NCI-H510A treated with DMSO at 0.1 percent for 48 hours (cell line): ENCODE results near the gene GATAD2A.
"Not testable (repeated sequence)": the region's sequence is repeated elsewhere in the genome, so short reads cannot be mapped to it uniquely, and the experiment has no call there.

ENCODE experiments used
- DNase-seq: peaks from one replicate; lab custom pipeline; 2025; lab: John Stamatoyannopoulos, UW

Gene GATAD2A

DNA sequence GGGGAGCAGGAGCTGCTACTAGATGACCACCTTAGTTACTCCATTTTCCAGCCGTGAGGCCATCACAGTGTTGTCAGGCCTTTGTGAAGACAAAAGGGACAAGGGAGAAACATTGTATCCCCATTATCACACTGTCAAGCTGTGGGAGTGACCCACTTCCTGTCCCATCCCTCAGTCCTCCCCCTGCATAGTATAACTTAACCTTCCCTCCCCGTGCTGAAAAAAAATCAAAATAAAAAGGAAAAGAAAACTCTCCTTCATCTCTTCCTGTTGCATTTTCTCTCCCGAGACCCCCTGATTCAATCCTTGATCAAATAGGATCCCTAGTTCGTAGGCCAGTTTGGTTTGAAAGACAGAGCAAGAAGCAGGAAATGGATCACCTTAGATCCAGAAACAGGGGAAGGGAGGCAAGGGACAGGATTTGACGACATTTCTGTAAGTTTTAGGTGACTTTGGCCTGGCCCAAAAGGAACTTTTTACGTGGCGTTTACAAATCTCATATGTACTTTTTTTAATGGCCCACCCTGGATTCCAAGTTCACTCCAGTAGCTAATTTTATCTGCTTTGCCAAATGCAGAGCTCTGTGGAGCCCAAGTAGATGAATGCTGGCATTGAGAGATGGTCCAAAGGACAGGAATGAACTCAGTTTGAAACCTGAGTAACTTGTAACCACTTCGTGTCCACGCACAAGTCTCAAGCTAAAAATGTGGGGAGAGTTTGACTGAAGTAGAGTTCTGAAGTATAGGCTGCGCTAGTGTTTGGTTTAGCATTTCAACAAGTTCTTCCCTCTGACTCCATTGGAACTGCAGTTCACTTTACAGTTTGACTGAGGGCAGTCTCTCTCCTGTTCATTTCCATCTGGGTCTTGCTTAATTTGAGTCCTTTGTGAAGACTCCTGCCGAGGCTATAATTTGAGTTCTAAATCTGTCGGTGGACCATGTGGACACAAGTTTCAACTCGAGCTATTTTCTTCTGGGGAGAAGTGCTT lies 16.6 kb upstream of the GATAD2A start:
- DNase-seq, result no peak

DNA sequence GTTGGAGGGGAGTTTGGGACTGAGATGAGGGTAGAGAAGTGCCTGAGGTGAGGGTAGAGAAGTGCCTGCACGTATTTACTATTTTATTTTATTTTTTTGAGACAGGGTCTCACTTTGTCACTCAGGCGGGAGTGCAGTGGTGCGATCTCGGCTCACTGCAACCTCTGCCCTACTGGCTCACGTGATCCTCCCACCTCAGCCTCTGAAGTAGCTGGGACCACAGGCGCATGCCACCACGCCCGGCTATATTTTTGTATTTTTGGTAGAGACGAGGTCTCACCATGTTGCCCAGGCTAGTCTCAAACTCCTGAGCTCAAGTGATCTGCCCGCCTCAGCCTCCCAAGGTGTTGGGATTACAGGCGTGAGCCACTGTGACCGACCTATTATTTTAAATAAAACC lies 15.8 kb upstream of the GATAD2A start:
- not testable (repeated sequence) for DNase-seq

DNA sequence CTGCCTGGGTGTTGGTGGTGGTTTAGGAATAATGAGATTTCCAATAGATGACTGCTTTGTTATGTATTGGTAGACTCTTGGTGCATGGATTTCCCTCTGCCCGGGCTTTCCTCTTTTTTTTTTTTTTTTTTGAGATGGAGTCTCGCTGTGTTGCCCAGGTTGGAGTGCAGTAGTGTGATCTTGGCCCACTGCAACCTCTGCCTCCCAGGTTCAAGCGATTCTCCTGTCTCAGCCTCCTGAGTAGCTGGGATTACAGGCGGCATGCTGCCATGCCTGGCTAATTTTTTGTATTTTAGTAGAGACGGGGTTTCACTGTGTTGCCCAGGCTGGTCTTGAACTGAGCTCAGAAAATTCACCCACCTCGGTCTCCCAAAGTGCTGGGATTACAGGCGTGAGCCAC lies 11.1 kb upstream of the GATAD2A start:
- not testable (repeated sequence) for DNase-seq

DNA sequence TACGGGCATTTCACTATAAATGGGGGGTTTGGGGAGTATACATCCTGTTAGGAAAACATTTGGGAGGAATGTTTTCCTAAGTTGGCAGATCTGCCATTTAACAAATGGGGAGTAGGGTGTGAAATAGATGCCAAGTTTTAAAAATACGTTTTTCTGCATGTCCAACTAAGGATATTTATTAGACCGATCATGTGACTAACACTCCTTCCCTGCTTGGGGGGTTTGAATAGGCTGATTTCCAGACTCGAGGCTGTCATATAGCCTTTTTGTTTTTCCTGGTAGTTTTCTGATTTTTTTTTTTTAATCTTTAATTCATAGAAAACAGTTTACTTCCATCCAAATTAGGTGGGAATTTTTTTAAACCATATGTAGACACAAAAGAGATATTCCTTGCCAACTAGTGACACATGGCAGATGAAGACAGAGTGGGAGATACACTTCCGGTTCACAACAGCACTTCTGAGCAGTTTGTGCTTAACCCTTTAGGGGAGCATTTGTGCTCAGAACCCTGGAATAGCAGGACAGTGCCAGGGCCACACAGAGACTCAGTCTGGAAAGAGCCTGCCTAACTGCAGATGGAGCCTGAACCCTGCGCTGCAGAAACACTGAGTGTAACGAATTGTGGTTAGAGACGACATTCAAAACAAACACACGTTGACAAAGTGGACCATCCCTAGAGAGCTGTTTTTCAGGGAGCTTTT lies 5.6 kb upstream of the GATAD2A start:
- no peak for DNase-seq

DNA sequence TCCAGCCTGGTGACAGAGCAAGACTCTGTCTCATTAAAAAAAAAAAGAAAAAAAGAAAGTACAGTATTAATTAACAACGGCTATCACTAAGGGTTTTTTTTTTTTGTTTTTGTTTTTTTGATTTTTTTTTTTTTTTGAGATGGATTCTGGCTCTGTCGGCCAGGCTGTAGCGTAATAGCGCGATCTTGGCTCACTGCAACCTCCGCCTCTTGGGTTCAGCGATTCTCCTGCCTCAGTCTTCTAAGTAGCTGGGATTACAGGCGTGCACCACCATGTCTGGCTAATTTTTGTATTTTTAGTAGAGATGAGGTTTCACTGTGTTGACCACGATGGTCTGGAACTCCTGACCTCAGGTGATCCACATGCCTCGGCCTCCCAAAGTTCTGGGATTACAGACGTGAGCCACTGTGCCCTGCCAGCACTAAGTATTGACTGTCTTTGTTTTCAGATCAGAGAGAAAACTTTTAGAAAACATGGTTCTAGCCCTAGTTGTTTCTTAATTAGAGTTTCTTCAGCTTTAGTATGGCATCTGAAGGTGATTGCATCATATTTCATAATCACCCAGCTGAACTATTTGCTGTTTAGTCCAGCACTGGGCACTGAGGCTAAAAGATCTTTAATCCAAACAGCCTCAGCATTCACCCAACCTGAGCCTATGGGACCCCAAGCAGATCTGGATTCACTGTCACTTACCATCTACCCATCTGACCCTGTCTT lies 2.7 kb upstream of the GATAD2A start:
- DNase-seq, result no peak

DNA sequence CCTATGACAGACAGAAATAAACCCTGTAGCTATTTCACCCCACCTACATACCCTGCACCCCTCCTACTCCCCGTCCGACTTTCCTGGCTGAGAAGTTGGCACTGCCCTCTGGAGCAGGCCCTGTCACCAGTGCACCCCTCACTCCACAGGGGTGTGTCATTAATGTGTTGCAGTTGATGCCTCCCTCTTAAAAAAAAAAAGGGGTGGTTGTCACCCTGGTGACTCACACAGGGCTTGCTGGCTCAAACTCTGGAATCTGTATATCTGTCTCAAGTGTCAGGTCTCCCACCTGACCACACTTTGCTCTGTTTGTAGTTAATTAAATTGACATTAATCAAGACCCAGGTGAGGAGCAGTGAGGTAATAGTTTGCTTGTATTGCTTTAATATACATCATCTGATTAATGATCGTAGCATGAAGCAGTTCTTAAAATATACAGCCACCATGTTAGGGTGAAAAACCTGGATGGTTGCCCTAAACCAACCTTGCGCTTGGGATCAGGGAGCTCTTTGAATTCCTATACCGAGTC lies 2.0 kb upstream of the GATAD2A start:
- no peak for DNase-seq

DNA sequence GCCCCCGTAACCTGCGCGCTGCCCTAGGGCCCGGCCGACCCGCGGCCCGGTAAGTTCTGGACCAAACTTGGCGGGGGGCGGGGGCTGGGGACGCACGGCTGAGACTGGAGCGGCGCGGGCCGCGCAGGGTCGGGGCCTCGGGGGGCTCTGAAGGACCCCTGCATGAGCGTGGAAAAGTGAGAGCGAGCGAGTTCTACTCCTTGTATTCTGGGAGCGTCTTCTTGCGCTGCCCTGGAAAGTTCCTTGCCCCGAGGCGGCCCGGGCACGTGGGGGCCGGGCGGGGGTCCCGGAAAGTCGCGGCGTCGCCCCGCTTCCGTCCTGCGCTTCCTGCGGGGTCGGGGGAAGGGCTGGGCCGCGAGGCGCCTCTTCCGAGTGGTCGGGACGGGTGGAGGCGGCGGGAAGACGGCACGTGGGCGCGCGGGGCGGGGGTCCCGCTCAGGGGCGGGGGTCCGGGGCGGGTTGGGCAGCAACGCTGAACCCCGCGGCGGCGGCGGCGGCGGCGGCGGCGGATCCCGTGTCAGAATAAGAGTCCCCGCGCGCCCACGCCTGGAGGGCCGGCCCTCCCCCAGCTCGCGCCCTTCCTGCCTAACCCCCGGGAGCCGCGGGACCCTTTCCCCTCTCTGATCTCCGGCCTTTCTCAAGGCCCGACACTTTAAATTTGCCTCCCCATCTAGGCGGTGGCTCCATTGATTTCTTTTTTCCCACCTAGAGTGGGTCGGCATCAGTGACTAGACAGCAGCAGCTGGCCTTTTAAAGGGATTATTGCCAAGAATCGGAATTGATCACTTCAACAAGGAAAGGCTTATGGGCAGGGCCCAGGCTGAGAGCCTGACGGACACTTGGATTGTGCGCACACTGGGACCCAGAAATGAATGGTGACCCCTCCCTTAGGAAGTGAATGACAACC lies 749 bp downstream of the GATAD2A start:
- peak; percentile 7 for DNase-seq

DNA sequence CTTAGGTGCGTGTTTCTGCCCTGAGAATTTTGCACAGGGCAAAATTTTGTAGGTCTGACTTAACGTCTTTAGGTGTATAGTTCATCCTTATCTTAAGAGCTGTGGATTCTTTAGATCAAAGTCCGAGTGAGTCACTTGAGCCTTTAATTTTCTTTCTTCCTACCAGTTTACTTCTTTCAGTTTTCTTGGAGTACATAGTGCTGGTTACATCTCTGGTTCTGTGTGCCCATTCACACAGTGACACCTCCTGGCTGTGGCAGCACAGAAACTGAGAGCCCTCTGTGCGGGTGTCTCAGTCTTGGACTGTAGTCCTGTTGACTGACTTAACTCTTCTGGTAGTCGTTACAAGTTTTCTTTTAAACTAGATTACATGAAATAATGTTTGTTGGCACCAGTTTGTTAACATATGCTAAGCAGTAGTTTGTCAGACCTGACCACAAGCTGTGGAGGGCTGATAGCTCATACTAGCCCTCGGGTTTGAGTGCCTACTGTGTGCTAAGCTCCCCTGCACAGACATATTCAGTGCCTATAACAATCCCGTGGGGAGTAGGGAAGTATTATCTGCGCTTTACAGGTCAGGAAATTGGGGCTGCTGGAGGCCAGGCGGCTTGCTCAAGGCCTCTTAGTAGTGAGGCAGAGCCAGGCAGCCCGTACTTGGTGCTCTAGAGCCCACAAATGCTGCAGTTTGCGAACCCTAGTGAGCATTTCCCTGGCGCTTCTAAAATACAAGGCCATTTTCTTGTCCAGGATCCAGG lies 1.6 kb downstream of the GATAD2A start:
- DNase-seq, result no peak

DNA sequence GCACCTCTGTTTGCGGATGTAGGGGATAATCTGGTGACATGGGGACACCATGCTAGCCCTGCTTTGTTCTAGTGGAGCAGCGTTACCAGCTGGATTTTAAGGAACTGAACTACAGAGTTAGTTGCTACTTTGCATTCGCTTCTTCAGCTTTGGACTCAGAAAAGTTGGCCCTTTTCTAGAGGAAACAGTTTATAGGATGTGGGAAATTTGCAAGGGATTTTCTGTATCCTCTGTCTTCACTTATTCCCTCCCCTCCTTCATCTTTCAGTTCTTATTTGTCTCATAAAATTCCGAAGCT lies 2.1 kb downstream of the GATAD2A start:
- no peak for DNase-seq

DNA sequence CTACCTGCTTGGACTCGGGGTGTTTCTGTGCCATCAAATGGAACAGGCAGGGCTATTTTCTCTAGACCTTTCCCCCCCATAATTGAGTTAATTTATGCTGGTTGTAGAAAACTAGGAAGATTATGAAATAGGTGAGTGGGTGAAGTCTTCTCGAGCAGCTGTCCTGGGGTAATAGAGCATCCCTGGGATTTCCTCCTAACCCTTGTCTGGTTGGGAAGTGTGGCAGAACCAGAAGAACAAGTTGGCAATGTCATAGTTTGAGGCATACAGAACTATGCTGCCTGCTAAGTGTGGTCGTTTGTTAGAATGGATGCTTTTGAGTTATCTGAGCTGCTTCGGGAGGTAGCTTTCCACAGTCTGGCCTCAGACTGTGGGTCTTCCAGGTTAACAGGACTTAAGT lies 3.7 kb downstream of the GATAD2A start:
- DNase-seq, result peak; percentile 61

DNA sequence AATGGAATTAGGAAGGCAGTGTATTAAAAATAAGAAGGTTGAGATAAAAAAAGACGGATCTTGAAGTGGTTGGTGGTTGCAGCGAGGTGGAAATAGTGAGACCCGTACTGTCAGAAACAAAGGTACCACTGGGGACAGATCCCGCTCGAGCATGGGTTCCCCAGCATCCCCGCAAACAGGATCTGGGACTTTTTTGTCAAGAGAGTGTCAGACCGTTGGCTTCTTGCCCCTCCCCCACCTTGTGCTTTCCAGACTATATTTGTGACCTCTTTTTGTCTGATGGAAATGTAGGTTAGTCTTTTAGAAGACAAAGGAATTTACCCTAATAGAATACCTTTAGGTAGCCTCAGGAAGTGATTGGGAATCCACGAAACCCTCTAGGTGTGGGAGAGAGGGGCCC lies 4.2 kb downstream of the GATAD2A start:
- DNase-seq, result no peak

DNA sequence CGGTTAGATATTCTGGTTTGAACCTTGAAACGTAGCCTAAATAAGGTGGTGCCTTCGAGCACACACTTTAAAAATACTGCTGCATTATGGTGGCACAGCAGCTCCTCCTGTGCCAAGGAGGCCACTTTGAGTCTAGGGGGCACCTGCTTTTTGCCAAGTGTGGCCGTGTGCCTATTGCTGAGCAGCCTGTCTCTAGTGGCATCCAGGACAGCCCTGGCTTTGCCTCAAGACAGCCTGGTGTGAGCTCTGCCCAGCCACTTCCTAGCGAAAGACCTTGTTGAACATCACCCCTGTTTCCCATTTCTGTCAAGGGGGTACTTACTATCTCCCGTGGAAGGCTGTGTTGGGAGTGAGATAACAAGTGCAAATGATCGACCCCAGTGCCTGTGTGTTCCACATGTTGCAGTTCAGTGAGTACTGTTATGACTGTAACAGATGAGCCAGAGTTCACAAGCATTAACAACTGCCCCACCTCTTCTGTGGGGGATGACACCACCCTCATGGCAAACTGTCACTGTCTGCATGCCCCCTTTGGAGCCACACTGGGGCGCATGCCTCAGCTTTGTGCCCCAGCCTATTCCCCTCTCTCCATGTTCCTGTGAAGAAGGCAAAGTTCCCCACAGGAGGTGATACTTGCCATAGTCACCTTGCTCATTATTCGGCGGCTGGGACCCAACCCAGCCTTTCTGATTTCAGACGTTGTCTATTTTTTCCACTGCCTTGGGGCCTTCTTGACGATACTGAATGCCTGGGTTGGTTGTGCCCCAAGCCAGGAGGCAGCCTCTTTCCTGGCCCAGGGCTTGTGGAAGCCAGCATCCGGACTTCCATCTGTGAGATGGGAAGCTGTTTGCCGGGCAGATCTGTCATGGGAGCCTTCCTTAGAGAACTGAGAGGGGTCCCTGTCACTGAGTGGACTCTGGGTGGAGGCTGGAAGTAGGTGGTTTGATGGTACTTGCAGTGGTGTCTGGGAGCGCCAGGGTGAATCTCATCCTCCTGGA lies 5.4 kb downstream of the GATAD2A start:
- DNase-seq, result no peak

DNA sequence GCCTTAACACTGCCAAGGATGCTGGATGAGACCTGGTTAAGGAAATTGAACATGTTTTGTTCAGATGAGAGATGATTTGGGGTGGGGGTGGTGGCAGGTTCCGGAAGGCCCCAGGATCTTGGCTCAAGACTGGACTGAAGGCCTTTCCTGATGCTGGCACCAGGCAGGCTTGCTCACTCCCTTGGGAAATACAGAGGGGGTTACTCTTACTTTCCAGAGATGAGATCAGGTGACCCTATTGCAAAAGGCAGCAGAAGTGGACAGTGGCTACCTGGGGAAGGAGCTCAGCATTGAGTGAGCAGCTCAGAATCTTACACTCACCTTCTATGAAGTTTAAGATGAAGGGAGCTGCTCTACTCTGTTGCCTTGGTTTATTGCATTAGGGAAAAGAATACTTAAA lies 10.8 kb downstream of the GATAD2A start:
- no peak for DNase-seq

DNA sequence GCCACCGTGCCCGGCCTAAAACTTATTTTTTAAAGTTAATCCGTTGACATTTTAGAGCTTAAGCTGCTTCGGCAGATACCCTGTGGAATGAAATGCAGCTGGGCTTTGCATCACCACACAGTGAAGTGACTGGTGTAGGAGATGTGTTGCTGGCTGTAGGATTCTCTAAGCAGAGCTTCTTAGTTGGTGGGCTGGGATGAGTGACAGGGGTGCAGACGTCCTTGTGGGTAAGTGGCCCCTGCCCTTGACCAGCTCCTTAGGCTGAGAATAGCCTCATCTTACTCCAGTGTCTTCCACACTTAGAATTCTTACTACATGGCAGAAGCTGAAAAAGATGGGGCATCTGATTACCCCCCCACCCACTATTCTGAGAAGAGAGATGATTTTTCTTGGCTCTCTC lies 11.6 kb downstream of the GATAD2A start:
- no peak for DNase-seq

DNA sequence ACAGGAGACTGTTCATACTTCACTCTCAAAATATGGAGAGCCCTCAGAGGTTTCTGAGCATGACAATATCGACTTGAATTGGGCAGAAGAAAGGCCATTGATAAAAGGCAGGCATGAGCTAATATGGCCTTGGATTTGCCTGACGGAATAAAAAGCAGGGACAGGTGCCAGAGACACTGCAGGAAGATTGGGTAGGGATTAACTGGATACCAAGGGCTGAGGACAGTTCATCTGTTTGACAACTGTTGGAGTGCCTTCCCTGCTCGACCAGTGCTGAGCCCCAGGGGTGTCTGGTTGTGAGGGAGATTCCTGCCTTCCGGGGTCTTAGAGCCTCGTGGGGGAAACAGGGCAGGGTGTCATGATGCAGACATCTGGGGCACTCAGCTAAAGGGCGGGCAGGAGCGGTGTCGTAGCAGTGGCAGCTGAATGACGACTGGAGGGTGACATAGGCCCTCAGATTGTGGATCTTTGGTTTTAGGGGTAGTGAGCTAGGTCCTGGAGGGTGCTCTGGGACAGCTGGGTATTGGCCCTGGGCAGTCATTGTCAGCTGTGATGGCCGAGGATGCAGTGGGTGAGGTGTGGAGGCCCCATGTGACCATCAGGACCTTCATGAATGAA lies 12.3 kb downstream of the GATAD2A start:
- DNase-seq, result no peak

DNA sequence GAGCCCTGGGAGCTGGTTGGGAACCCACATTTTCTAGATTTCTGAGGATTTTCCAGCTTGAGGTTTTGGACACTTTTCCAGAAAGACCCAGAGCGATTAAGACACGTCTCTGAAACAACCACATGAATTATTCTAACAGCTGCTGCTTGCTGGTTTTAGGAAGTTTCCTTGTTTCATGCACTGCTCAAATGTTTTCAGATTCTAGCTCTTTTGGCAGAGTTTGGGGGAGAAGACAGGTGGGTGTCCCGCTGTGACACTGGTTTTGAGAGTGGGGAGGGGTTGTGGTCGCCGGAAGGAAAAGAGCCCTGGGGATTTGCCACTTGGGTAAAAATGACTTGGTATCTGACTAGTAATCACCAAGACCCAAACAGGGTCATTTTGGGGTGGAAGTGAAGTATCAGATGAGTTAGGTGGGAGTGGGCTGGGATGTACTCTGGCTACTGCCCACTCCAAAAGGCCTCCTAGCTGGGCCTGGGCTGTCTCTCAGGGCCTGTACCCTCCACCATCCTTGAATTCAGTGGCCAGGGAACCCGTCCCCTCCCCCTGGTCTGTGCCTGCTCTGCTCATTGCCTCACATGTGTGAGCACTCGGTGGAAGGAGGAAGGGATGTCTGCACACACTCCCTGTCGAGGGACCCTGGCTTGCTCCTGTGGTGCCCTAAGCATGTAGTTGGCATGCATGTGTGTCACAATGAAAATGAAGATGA lies 13.2 kb downstream of the GATAD2A start:
- DNase-seq, result no peak

DNA sequence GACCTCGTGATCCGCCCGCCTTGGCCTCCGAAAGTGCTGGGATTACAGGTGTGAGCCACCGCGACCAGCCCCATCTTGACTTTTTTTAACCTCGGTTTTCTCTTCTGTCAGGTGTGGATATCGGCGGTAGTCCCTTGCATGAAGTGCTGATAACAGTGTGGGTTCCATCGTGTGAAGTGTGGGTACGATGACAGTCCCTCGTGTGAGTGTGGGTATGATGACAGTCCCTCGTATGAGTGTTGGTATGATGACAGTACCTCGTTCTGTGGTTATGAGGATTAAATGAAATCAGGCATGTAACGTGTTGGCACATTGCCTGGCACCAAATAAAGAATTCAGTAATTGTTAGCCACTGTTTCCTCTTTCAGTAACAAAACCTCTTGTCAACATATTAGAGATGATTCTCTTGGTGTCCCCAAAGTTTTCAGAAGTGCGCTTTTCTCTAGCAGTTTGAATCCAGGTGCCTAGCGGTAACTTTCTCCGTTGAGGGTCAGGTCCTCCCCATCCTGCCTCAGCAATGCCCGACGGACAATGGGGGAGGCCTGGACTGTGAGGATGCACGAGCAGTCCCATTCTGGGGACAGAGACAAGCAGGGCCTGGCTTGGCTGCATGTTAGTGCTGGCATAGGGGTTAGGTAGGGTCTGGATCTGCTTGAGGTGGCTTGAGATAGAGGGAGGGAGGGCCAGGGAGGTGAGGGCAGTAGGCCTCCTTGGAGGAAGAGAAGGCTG lies 15.3 kb downstream of the GATAD2A start:
- no peak for DNase-seq

DNA sequence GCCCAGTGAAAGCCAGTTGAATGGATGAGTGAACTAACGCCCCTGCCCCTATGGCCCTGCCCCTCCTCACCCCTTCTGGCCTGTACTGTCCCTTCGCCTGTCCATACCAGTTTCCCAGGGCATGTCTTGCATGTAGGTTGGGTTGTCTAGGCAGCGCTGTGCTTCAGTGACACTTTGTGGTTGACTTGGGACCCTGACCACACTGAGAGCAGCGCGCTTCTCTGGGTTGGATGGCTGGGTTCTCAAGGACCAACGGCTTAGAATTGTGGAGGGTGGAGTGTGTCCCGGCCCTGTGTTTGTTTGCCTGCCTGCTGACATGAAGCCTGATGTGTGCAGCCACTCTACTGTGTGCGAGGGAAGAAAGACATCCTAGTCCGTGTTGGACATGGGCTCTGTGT lies 15.8 kb downstream of the GATAD2A start:
- DNase-seq, result no peak
